Measurements from ENCODE around the gene FXYD1. TPM values are rescaled to one million over a fixed set of nuclear protein-coding genes. Genes with fewer than 3 reads are reported as not detected.
"Not testable (repeated sequence)": the region's sequence is repeated elsewhere in the genome, so short reads cannot be mapped to it uniquely, and the experiment has no call there.

Gene FXYD1
- total RNA-seq, 1 donor from 2014 or later: 49.7 TPM

DNA sequence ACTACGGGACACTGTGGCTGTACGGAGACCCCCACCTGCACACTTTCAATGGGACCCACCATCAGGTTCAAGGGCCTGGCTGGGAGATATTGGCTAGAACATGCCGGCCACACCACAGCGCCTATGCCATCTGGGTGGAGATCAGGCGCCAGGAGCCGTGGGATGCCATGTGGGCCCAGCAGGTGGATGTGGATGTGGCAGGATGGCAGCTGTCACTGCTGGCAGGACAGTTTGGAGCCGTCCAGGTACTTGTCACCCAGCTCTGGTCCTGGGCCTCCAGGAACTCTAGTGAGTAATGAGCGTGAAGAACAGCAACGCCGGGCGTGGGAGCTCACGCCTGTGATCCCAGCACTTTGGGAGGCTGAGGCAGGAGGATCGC lies 38.7 kb upstream of the FXYD1 start:
- Histone ChIP-seq H3K4me3 (no peak overlapping the region), H3K27me3 (ENCODE audit: low read depth) (no peaks in the 10 kb centered on the region), H3K36me3 (no peaks in the 10 kb centered on the region), H3K27ac (no peak overlapping the region), H3K4me1 (no peaks in the 10 kb centered on the region), H3K9me3 (no peaks in the 10 kb centered on the region)
- ATAC-seq (no peak), DNase-seq (no peak)
- intact Hi-C loops (cut with DNase I): no loop called here
- TF ChIP-seq, protein P1, sequence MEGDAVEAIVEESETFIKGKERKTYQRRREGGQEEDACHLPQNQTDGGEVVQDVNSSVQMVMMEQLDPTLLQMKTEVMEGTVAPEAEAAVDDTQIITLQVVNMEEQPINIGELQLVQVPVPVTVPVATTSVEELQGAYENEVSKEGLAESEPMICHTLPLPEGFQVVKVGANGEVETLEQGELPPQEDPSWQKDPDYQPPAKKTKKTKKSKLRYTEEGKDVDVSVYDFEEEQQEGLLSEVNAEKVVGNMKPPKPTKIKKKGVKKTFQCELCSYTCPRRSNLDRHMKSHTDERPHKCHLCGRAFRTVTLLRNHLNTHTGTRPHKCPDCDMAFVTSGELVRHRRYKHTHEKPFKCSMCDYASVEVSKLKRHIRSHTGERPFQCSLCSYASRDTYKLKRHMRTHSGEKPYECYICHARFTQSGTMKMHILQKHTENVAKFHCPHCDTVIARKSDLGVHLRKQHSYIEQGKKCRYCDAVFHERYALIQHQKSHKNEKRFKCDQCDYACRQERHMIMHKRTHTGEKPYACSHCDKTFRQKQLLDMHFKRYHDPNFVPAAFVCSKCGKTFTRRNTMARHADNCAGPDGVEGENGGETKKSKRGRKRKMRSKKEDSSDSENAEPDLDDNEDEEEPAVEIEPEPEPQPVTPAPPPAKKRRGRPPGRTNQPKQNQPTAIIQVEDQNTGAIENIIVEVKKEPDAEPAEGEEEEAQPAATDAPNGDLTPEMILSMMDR (IDR thresholded peaks at IDR 0.05): no peak

DNA sequence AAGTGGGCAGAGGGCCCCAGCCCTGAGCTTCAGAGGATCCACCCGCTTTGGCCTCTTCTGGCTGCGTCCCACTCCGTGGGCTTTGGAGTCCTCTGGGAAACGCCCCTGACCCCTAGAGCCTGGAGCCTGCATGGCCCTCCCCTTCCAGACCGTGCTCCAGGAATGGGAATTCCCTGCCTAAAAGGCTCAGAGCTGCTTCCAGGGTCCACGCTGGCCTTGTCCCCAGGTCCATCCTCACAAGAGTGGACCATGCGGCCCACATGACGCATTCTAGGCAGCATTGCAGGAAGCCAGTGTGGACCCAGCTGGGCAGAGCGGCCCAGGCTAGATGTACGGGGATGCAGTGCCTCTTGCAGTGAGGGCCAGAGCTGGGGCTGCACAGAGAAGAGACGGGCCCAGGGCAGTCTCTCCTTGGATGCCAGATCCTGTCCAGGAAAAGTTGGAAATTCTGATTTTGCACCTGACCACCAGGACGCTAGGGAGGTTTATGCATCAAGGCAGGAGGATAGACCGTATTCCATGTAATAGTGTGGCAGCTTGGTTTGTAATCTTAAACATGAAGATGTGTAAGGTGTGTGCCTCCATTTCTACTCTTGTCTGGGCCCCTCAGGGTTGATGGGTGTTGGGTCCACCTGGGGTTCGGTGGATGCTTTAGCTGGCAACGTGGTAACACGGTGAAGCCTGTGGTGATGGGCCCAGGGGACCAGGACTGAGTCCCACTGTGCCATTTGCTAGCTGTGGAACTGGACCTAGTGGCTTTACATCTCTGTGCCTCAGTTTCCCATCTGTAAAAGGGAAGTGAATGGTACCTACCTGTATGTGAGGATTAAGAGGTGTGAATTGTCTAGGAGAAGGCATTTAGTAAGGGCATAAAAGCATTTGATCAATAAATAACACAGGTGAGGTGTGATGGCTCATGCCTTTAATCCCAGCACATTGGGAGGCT lies 37.8 kb upstream of the FXYD1 start:
- ATAC-seq: no peak
- no peaks in the 10 kb centered on the region for H3K4me1 ChIP-seq
- TF ChIP-seq, protein P1 (IDR thresholded peaks at IDR 0.05): no peak
- no peak overlapping the region for H3K27ac ChIP-seq
- no peaks in the 10 kb centered on the region for H3K36me3 ChIP-seq
- no peaks in the 10 kb centered on the region for H3K9me3 ChIP-seq
- no peak overlapping the region for H3K4me3 ChIP-seq
- intact Hi-C loops (cut with DNase I): no loop called here
- no peak for DNase-seq
- no peaks in the 10 kb centered on the region for H3K27me3 ChIP-seq (ENCODE audit: low read depth)

DNA sequence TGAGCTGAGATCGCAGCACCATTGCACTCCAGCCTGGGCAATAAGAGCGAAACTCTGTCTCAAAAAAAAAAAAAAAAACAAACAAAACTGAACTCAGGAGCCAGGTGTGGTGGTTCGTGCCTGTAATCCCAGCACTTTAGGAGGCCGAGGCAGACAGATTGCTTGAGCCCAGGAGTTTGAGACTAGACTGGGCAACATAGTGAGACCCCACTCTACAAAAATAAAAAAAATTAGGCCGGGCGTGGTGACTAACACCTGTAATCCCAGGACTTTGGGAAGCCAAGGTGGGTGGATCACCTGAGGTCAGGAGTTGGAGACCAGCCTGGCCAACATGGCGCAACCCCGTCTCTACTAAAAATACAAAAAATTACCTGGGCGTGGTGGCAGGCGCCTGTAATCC lies 36.7 kb upstream of the FXYD1 start:
- ATAC-seq; H3K4me1 ChIP-seq; H3K36me3 ChIP-seq; intact Hi-C loops (cut with DNase I); H3K9me3 ChIP-seq; H3K27ac ChIP-seq; H3K4me3 ChIP-seq; DNase-seq; H3K27me3 ChIP-seq (ENCODE audit: low read depth): not testable (repeated sequence)

DNA sequence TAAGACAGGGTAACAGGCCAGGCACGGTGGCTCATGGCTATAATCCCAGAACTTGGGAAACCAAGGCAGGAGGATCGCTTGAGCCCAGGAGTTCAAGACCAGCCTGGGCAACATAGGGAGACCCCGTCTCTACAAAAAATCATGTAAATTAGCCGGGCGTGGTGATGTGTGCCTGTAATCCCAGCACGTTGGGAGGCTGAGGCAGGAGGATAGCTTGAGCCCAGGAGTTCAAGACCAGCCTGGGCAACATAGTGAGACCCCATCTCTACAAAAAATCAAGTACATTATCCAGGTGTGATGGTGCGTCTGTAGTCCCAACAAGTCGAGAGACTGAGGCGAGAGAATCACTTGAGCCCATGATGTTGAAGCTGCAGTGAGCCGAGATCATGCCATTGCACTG lies 35.0 kb upstream of the FXYD1 start:
- H3K27me3 ChIP-seq (ENCODE audit: low read depth); H3K27ac ChIP-seq; ATAC-seq; DNase-seq; H3K36me3 ChIP-seq; H3K9me3 ChIP-seq; H3K4me1 ChIP-seq; intact Hi-C loops (cut with DNase I); H3K4me3 ChIP-seq: not testable (repeated sequence)

DNA sequence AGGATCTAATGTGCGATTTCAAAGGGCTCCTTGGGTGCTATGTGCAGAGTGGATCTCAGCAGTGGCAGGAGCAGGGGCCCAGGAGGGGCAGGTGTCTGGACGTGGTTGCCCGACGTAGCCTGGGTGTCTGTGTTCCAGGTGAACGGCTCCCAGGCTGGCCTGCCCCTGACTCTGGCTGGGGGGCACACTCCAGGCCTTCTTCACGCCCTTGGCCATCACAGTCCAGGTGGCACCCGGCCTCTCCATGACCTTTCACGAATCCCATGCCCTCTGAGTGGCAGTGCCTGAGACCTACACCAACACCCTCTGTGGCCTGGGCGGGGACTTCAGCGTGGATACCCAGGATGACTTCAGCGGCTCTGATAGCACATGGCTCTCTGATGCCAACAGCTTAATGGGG lies 34.3 kb upstream of the FXYD1 start:
- Histone ChIP-seq H3K9me3 (no peaks in the 10 kb centered on the region), H3K27me3 (ENCODE audit: low read depth) (no peaks in the 10 kb centered on the region), H3K27ac (no peak overlapping the region), H3K4me1 (peaks cover 5% of the 10 kb centered on the region), H3K4me3 (no peak overlapping the region), H3K36me3 (no peaks in the 10 kb centered on the region)
- intact Hi-C loops (cut with DNase I): no loop called here
- TF ChIP-seq, protein P1 (IDR thresholded peaks at IDR 0.05): no peak
- no peak for DNase-seq
- no peak for ATAC-seq

DNA sequence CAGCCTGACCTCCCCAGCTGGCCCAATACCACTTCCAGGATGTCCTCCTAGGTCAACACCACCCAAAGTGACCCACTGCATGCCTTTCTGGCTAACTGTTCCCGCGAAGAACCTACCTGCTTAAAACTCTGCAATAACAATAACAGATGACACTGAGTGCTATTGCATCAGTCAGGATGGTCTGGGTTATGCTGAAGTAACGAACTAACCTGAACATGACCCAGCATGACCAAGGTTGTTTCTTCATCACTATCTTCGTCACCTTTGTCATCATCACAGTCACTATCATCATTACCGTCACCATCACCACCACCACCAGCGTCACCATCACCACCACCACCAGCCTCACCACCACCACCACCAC lies 33.6 kb upstream of the FXYD1 start:
- TF ChIP-seq, protein P1 (IDR thresholded peaks at IDR 0.05): no peak
- intact Hi-C loops (cut with DNase I): no loop called here
- H3K27me3 ChIP-seq (ENCODE audit: low read depth): no peaks in the 10 kb centered on the region
- H3K9me3 ChIP-seq: no peaks in the 10 kb centered on the region
- H3K36me3 ChIP-seq: no peaks in the 10 kb centered on the region
- no peak for DNase-seq
- no peak overlapping the region for H3K4me3 ChIP-seq
- peaks cover 5% of the 10 kb centered on the region for H3K4me1 ChIP-seq
- ATAC-seq: no peak
- H3K27ac ChIP-seq: no peak overlapping the region
